Activated CD4-positive, alpha-beta memory T cell treated with anti-CD3 and anti-CD28 coated beads, Interleukin-2, amount 10 ng/mL, durations not matched to agents 7 days and 5 days (primary cell): ENCODE measurements around the gene FXN. TPM values are rescaled to one million over a fixed set of nuclear protein-coding genes. Genes with fewer than 3 reads are reported as not detected.
"Not testable (repeated sequence)": the region's sequence is repeated elsewhere in the genome, so short reads cannot be mapped to it uniquely, and the experiment has no call there.

Experiments
- CTCF ChIA-PET: fragments of 350-600 bp; sonication (Branson Sonifier 250); formaldehyde crosslinking; loops from one replicate; lab custom pipeline; 2021; ENCODE audit warnings: antibody characterized with exemption, inconsistent platforms; lab: Charles Lee
- POLR2A ChIA-PET: fragments of 350-600 bp; sonication (Branson Sonifier 250); formaldehyde crosslinking; loops from one replicate; lab custom pipeline; 2021; ENCODE audit warnings: antibody characterized with exemption; lab: Charles Lee
- DNase-seq: peaks from one replicate; pipeline ENCODE4 v3.0.0-alpha.2; 2020
- H3K27ac Mint-ChIP-seq: one replicate; pipeline ENCODE4 v1.8.0; 2021; ENCODE audit warnings: mild to moderate bottlenecking, mixed read lengths
- H3K27me3 Mint-ChIP-seq: one replicate; pipeline ENCODE4 v1.8.0; 2021; ENCODE audit warnings: mixed read lengths
- H3K36me3 Mint-ChIP-seq: one replicate; pipeline ENCODE4 v1.8.0; 2021; ENCODE audit warnings: low read depth, mixed read lengths
- H3K4me1 Mint-ChIP-seq: one replicate; pipeline ENCODE4 v1.8.0; 2021; ENCODE audit warnings: mixed read lengths
- H3K4me3 Mint-ChIP-seq: one replicate; pipeline ENCODE4 v1.8.0; 2021; ENCODE audit warnings: mild to moderate bottlenecking, mixed read lengths
- H3K9me3 Mint-ChIP-seq: one replicate; pipeline ENCODE4 v1.8.0; 2021; ENCODE audit warnings: mixed read lengths
- total RNA-seq, 2 experiments: library from RNA; stranded (reverse); gene quantifications; one replicate each; pipeline ENCODE4 v1.2.3, GENCODE V29; 2021

FXN gene
- total RNA-seq, 2 experiments from 2014 or later = 21.8 to 22.5 TPM

DNA sequence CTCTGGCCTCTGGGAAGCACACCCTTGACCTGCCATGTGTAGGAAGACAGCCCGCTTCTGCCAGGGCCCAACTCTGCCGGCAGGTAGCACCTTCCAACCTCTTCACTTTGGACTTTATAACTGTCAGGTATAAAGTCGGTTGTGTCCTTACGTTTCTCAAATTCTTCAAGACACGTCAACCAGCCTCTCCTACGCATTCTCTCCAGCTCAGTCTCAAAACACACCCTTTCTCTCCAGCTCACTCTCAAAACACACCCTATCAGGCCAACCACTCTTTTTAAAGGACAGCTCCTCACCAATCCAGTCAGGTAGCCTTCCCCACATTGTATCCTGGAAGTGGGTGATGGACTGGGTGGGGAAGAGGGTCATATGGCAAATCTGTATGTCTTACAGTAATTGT is 13.5 kb downstream of the FXN start:
- Mint-ChIP-seq H3K27ac (no peak overlapping the region), H3K9me3 (no peaks in the 10 kb centered on the region), H3K27me3 (no peaks in the 10 kb centered on the region), H3K4me3 (no peak overlapping the region), H3K4me1 (peaks cover 36% of the 10 kb centered on the region), H3K36me3 (peaks cover 29% of the 10 kb centered on the region)
- ChIA-PET POLR2A (no interaction called here), CTCF (interaction anchor here (0.8 to 2.5 kb wide), 3 partner anchors 13 to 144 kb away, joined by 3 to 11 read pairs (median 7); partner anchors contain the start of gene FXN)
- DNase-seq = no peak

DNA sequence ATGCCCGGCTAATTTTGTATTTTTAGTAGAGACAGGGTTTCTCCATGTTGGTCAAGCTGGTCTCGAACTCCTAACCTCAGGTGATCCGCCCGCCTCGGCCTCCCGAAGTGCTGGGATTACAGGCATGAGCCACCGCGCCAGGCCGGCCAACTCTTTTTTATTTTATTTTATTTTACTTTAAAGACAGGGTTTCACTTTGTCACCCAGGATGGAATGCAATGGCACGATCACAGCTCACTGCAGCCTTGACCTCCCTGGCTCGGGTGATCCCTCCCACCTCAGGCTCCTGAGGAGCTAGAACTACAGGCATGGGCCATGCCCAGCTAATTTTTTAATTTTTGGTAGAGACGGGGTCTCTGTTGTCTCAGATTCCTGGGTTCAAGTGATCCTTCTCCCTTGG is 15.4 kb downstream of the FXN start:
- not testable (repeated sequence) for DNase-seq, H3K9me3 Mint-ChIP-seq, H3K4me3 Mint-ChIP-seq, H3K27ac Mint-ChIP-seq, H3K27me3 Mint-ChIP-seq
- ChIA-PET CTCF (interaction anchor here (11.7 kb wide), 1 partner anchor 142 kb away, joined by 161 read pairs; no protein-coding TSS in a partner anchor), POLR2A (interaction anchor here (0.7 kb wide), 1 partner anchor 51 kb away, joined by 3 read pairs; no protein-coding TSS in a partner anchor)
- peaks cover 19% of the 10 kb centered on the region for H3K4me1 Mint-ChIP-seq
- peaks cover 23% of the 10 kb centered on the region for H3K36me3 Mint-ChIP-seq

DNA sequence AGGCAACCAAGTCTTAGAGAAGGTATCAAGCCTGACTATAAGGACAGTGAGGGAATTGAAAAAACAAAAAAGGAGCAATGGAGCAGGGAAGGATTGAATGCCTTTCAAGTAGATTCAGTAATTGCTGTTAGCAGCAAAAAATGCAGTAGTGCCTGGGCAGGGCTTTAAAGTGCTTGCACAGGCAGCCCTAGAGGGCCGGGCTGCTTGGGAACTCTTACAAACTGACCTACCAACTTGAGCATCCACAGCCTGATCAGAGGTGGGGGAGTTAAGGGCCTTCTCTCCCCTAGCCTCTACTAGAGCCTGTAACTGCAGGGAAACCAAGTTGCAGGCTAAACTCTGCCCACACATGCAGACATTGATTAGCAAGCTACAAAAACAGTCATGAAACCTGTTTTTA is 19.4 kb downstream of the FXN start:
- CTCF ChIA-PET = interaction anchor here (0.7 to 11.7 kb wide), 12 partner anchors 10 to 367 kb away, joined by 3 to 161 read pairs (median 5); partner anchors contain the start of gene FXN

GRCh38 chr9:69056191-69056815 is 20.8 kb downstream of the FXN start:
- no peaks in the 10 kb centered on the region for H3K9me3 Mint-ChIP-seq
- ChIA-PET CTCF (interaction anchor here (0.7 to 11.7 kb wide), 5 partner anchors 21 to 665 kb away, joined by 4 to 161 read pairs (median 5); partner anchors contain the start of gene FXN), POLR2A (interaction anchor here (1.2 kb wide), 1 partner anchor 137 kb away, joined by 3 read pairs; no protein-coding TSS in a partner anchor)
- peaks cover 30% of the 10 kb centered on the region for H3K36me3 Mint-ChIP-seq
- H3K4me1 Mint-ChIP-seq = peaks cover 18% of the 10 kb centered on the region
- H3K27me3 Mint-ChIP-seq = no peaks in the 10 kb centered on the region
- H3K27ac Mint-ChIP-seq = no peak overlapping the region
- no peak for DNase-seq
- no peak overlapping the region for H3K4me3 Mint-ChIP-seq

More for the DNA sequence above, 19.4 kb downstream of the FXN start:
- Mint-ChIP-seq H3K9me3 (no peaks in the 10 kb centered on the region), H3K4me3 (no peak overlapping the region), H3K4me1 (peaks cover 12% of the 10 kb centered on the region), H3K27me3 (no peaks in the 10 kb centered on the region), H3K27ac (no peak overlapping the region), H3K36me3 (peaks cover 28% of the 10 kb centered on the region)
- DNase-seq = no peak
- POLR2A ChIA-PET = interaction anchor here (1.2 kb wide), 1 partner anchor 10 kb away, joined by 4 read pairs; no protein-coding TSS in a partner anchor

GRCh38 chr9:69058101-69058500 is 22.5 kb downstream of the FXN start:
- Mint-ChIP-seq H3K9me3 (no peaks in the 10 kb centered on the region), H3K36me3 (peaks cover 30% of the 10 kb centered on the region), H3K4me1 (peaks cover 18% of the 10 kb centered on the region), H3K27ac (no peak overlapping the region), H3K4me3 (no peak overlapping the region), H3K27me3 (no peaks in the 10 kb centered on the region)
- ChIA-PET CTCF (interaction anchor here (1.4 to 11.7 kb wide), 2 partner anchors 22 to 135 kb away, joined by 4 to 161 read pairs; partner anchors contain the start of gene FXN), POLR2A (no interaction called here)
- no peak for DNase-seq

DNA sequence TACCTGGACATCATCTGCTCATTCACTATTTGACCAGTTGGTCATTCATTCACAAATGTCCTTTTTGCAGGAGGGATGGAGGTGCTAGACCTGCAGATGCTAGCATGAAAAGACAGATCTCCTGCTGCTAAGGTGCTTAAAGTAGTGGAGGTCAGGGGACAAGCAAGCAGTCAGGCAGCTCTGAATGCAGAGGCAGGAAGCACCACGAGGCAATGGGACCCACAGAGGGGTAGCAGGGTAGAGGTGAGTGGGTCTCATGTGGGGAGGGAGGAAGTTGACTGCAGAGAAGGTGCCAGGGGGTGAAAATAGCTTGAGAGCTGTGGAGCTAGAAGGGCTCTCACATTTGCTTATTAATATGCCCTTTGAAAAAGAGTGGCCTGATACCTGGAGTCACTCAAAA is 25.2 kb downstream of the FXN start:
- ChIA-PET CTCF (interaction anchor here (11.7 kb wide), 1 partner anchor 133 kb away, joined by 161 read pairs; no protein-coding TSS in a partner anchor), POLR2A (no interaction called here)
- no peak overlapping the region for H3K4me3 Mint-ChIP-seq
- DNase-seq = no peak
- H3K4me1 Mint-ChIP-seq = peaks cover 18% of the 10 kb centered on the region
- no peak overlapping the region for H3K27ac Mint-ChIP-seq
- H3K36me3 Mint-ChIP-seq = peaks cover 33% of the 10 kb centered on the region
- H3K9me3 Mint-ChIP-seq = no peaks in the 10 kb centered on the region
- no peaks in the 10 kb centered on the region for H3K27me3 Mint-ChIP-seq

DNA sequence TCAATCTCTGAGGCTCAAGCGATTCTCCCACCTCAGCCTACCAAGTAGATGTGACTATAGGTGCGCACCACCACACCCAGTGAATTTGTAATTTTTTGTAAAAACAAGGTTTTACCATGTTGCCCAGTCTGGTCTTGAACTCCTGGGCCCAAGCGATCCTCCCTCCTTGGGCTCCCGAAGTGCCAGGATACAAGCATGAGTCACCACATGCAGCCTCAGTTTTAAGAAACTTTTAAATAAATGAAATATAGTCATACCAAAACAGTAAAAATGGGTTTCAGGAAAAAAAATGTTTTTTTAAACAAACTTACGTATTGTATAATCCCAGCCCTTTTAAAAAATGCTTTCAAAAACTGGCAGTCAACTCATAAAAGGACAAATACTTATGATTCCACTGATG is 26.6 kb downstream of the FXN start:
- Mint-ChIP-seq H3K4me1 (peaks cover 15% of the 10 kb centered on the region), H3K27ac (no peak overlapping the region), H3K36me3 (peaks cover 31% of the 10 kb centered on the region), H3K4me3 (no peak overlapping the region), H3K9me3 (no peaks in the 10 kb centered on the region), H3K27me3 (no peaks in the 10 kb centered on the region)
- DNase-seq = no peak
- CTCF ChIA-PET = interaction anchor here (0.7 to 11.7 kb wide), 2 partner anchors 131 to 133 kb away, joined by 4 to 161 read pairs; no protein-coding TSS in a partner anchor
- POLR2A ChIA-PET = no interaction called here

GRCh38 chr9:69063839-69064238 is 28.3 kb downstream of the FXN start:
- CTCF ChIA-PET = interaction anchor here (0.8 to 1.2 kb wide), 3 partner anchors 10 to 18 kb away, joined by 3 to 5 read pairs (median 3); no protein-coding TSS in a partner anchor

DNA sequence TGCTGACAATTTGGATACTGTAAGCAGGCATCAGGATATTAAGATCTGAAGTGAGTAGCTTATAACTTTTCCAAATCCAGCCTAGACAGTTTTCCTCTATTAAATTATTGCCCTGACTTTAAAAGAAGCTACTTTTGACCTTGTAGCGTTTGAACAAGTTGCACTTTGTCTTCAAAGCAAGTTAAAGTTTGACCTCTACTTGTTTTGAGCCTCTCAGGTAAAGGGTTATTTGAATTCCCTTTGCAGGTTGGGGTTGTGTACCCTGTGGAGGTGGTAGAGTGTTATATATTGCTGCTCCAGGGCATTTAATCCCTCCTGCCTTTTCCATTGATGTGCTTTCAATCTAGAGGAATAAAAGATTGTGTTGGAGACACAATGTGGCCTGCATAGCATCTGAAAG is 30.1 kb downstream of the FXN start:
- Mint-ChIP-seq H3K27ac (no peak overlapping the region), H3K9me3 (no peaks in the 10 kb centered on the region), H3K27me3 (no peaks in the 10 kb centered on the region), H3K4me1 (peaks cover 2% of the 10 kb centered on the region), H3K4me3 (no peak overlapping the region), H3K36me3 (peaks cover 17% of the 10 kb centered on the region)
- no peak for DNase-seq
- ChIA-PET CTCF (no interaction called here), POLR2A (no interaction called here)

More at GRCh38 chr9:69063839-69064238, 28.3 kb downstream of the FXN start:
- Mint-ChIP-seq H3K36me3 (peaks cover 23% of the 10 kb centered on the region), H3K4me1 (peaks cover 12% of the 10 kb centered on the region), H3K4me3 (no peak overlapping the region), H3K27ac (no peak overlapping the region), H3K9me3 (no peaks in the 10 kb centered on the region), H3K27me3 (no peaks in the 10 kb centered on the region)
- no peak for DNase-seq
- POLR2A ChIA-PET = no interaction called here

- Mint-ChIP-seq H3K36me3 (peaks cover 15% of the 10 kb centered on the region), H3K27ac (no peak overlapping the region), H3K27me3 (no peaks in the 10 kb centered on the region), H3K9me3 (no peaks in the 10 kb centered on the region), H3K4me3 (no peak overlapping the region), H3K4me1 (no peaks in the 10 kb centered on the region)
- DNase-seq = no peak
- CTCF ChIA-PET = no interaction called here
- POLR2A ChIA-PET = no interaction called here
Measured at GRCh38 chr9:69066955-69067354, 31.4 kb downstream of the FXN start.

- Mint-ChIP-seq H3K27me3 (no peaks in the 10 kb centered on the region), H3K9me3 (no peaks in the 10 kb centered on the region), H3K4me1 (no peaks in the 10 kb centered on the region), H3K27ac (no peak overlapping the region), H3K4me3 (no peak overlapping the region), H3K36me3 (peaks cover 25% of the 10 kb centered on the region)
- ChIA-PET POLR2A (no interaction called here), CTCF (no interaction called here)
- DNase-seq = no peak
Measured at GRCh38 chr9:69070201-69070600, 34.6 kb downstream of the FXN start.

DNA sequence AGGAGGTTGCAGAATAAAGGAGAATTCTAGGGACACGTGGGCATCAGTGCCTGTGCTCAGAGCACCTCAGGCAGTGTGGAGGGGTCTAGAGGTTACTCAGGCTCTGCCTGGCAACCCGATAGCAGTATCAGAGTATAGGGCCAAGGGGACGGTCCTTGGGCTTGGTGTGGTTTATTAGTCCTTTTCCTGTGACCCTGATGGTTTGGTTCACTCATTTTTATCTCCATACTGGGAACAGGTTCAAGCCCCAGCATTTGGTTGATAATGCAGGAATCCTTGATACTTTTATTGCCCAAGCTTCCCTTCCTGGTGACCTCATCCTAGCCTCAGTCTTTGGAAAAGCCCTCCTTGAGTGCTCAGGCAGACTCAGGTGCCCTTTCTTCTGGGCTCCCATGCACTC is 35.5 kb downstream of the FXN start:
- Mint-ChIP-seq H3K27me3 (no peaks in the 10 kb centered on the region), H3K4me1 (no peaks in the 10 kb centered on the region), H3K27ac (no peak overlapping the region), H3K36me3 (peaks cover 20% of the 10 kb centered on the region), H3K4me3 (no peak overlapping the region), H3K9me3 (no peaks in the 10 kb centered on the region)
- no peak for DNase-seq
- CTCF ChIA-PET = interaction anchor here (1.7 kb wide), 1 partner anchor 36 kb away, joined by 5 read pairs; the partner anchor contains the start of gene FXN
- POLR2A ChIA-PET = no interaction called here

- peaks cover 20% of the 10 kb centered on the region for H3K36me3 Mint-ChIP-seq
- no peak overlapping the region for H3K27ac Mint-ChIP-seq
- no peaks in the 10 kb centered on the region for H3K9me3 Mint-ChIP-seq
- no peak for DNase-seq
- H3K27me3 Mint-ChIP-seq = no peaks in the 10 kb centered on the region
- no peaks in the 10 kb centered on the region for H3K4me1 Mint-ChIP-seq
- CTCF ChIA-PET = interaction anchor here (1.0 kb wide), 1 partner anchor 120 kb away, joined by 4 read pairs; no protein-coding TSS in a partner anchor
- H3K4me3 Mint-ChIP-seq = no peak overlapping the region
- POLR2A ChIA-PET = no interaction called here
Measured at GRCh38 chr9:69073103-69073502, 37.6 kb downstream of the FXN start.
